Stimulated activated CD8-positive, alpha-beta memory T cell treated with anti-CD3 and anti-CD28 coated beads, Interleukin-2, amount 100 ng/mL, for 1 hour (primary cell): ENCODE results near the gene LHX1.

Experiments
- DNase-seq, 2 donors: peaks; one replicate each; pipeline ENCODE4 v3.0.0-alpha.2; 2020; ENCODE audit warnings: low read depth in 2 of 2

The LHX1 gene

GRCh38 chr17:36937001-36937958 lies at the start of gene LHX1:
Gene LHX1 (plus strand): TSS chr17:36937475. CDS start chr17:36938198, 723 bp downstream.
- DNase-seq: no peak

- no peak for DNase-seq
Measured at GRCh38 chr17:36888236-36888951, 48.9 kb upstream of the LHX1 start.

GRCh38 chr17:36889770-36890349 lies 47.4 kb upstream of the LHX1 start:
- no peak for DNase-seq

- no peak for DNase-seq
Measured at GRCh38 chr17:36890398-36891168, 46.7 kb upstream of the LHX1 start.

GRCh38 chr17:36892112-36892838 lies 45.0 kb upstream of the LHX1 start:
- DNase-seq: no peak

GRCh38 chr17:36894177-36894576 lies 43.1 kb upstream of the LHX1 start:
- DNase-seq: no peak

- no peak for DNase-seq
Measured at GRCh38 chr17:36894925-36895324, 42.4 kb upstream of the LHX1 start.

- no peak for DNase-seq
Measured at GRCh38 chr17:36899250-36900159, 37.8 kb upstream of the LHX1 start.

- no peak for DNase-seq
Measured at GRCh38 chr17:36900160-36900512, 37.1 kb upstream of the LHX1 start.

GRCh38 chr17:36901506-36901905 lies 35.8 kb upstream of the LHX1 start:
- no peak for DNase-seq

GRCh38 chr17:36907407-36907806 lies 29.9 kb upstream of the LHX1 start:
- no peak for DNase-seq

GRCh38 chr17:36910513-36910912 lies 26.8 kb upstream of the LHX1 start:
- no peak for DNase-seq

- DNase-seq: no peak
Measured at GRCh38 chr17:36911001-36911400, 26.3 kb upstream of the LHX1 start.

- no peak for DNase-seq
Measured at GRCh38 chr17:36913132-36913531, 24.1 kb upstream of the LHX1 start.

GRCh38 chr17:36918211-36918691 lies 19.0 kb upstream of the LHX1 start:
- DNase-seq: no peak

- no peak for DNase-seq
Measured at GRCh38 chr17:36919407-36919968, 17.8 kb upstream of the LHX1 start.

- DNase-seq: no peak
Measured at GRCh38 chr17:36920032-36921005, 17.0 kb upstream of the LHX1 start.

- DNase-seq: no peak
Measured at GRCh38 chr17:36921095-36921851, 16.0 kb upstream of the LHX1 start.
